DOHH2 (cell line): ENCODE results near the gene TM7SF3.
"Not testable (repeated sequence)": the region's sequence is repeated elsewhere in the genome, so short reads cannot be mapped to it uniquely, and the experiment has no call there.

Source experiments
- H3F3A ChIP-seq: fragments of 200-600 bp; sonication (generic), shearing (Covaris generic); 2 replicates; pipeline ENCODE4 v1.6.0; 2016; ENCODE audit warnings: antibody characterized with exemption, mild to moderate bottlenecking; ENCODE audit not compliant: control insufficient read depth, insufficient read depth
- H3K27ac ChIP-seq: fragments of 200-600 bp; sonication (generic); 2 replicates; pipeline ENCODE4 v1.5.1; 2014; ENCODE audit warnings: low read depth, mild to moderate bottlenecking, low read length, moderate library complexity
- H3K27me3 ChIP-seq: fragments of 200-600 bp; sonication (generic); 2 replicates; pipeline ENCODE4 v1.6.1; 2014; ENCODE audit warnings: mild to moderate bottlenecking, low read length, mixed read lengths; ENCODE audit not compliant: control insufficient read depth
- H3K36me3 ChIP-seq: fragments of 200-600 bp; sonication (generic); 2 replicates; pipeline ENCODE4 v1.6.1; 2014; ENCODE audit warnings: mild to moderate bottlenecking, low read length, moderate library complexity, mixed read lengths; ENCODE audit not compliant: control insufficient read depth
- H3K4me1 ChIP-seq: fragments of 200-600 bp; sonication (generic); 2 replicates; pipeline ENCODE4 v1.6.1; 2014; ENCODE audit warnings: mild to moderate bottlenecking, low read length, mixed read lengths; ENCODE audit not compliant: control insufficient read depth
- H3K4me2 ChIP-seq: fragments of 200-600 bp; sonication (generic); 2 replicates; pipeline ENCODE4 v1.6.0; 2014; ENCODE audit warnings: mild to moderate bottlenecking, low read length, moderate library complexity
- H3K4me3 ChIP-seq: fragments of 200-600 bp; sonication (generic); 2 replicates; pipeline ENCODE4 v1.5.1; 2014; ENCODE audit warnings: mild to moderate bottlenecking, low read length, mixed read lengths
- H3K79me2 ChIP-seq: fragments of 200-600 bp; sonication (generic); 2 replicates; pipeline ENCODE4 v1.6.1; 2014; ENCODE audit warnings: mild to moderate bottlenecking, low read length, mixed read lengths; ENCODE audit not compliant: control insufficient read depth
- H3K9me2 ChIP-seq: fragments of 200-600 bp; sonication (generic); replicated peaks from 2 replicates; pipeline ENCODE4 v1.6.1; 2014; ENCODE audit warnings: mild to moderate bottlenecking, low read length, mixed read lengths; ENCODE audit not compliant: control insufficient read depth
- H3K9me3 ChIP-seq: fragments of 200-600 bp; sonication (generic); 2 replicates; pipeline ENCODE4 v1.6.1; 2014; ENCODE audit warnings: antibody characterized with exemption, low read length, mixed read lengths; ENCODE audit not compliant: control insufficient read depth, insufficient read depth
- H4K20me1 ChIP-seq: fragments of 200-600 bp; sonication (generic); 2 replicates; pipeline ENCODE4 v1.6.0; 2014; ENCODE audit warnings: low read depth, mild to moderate bottlenecking, antibody characterized with exemption, low read length, moderate library complexity; ENCODE audit not compliant: control insufficient read depth, insufficient read depth
- EZH2phosphoT487 ChIP-seq: fragments of 200-600 bp; sonication (generic); IDR thresholded peaks from 2 replicates; pipeline ENCODE4 v1.6.1; 2017; ENCODE audit warnings: borderline replicate concordance, mild to moderate bottlenecking, antibody characterized with exemption, low read length, moderate library complexity, mixed read lengths
- TF ChIP-seq, protein P1 (sequence below): fragments of 200-600 bp; sonication (generic); IDR thresholded peaks from one replicate; pipeline ENCODE4 v1.5.1; 2014; ENCODE audit warnings: antibody characterized with exemption, mild to moderate bottlenecking, low read depth, low read length; ENCODE audit not compliant: poor library complexity, severe bottlenecking

TM7SF3 gene

DNA sequence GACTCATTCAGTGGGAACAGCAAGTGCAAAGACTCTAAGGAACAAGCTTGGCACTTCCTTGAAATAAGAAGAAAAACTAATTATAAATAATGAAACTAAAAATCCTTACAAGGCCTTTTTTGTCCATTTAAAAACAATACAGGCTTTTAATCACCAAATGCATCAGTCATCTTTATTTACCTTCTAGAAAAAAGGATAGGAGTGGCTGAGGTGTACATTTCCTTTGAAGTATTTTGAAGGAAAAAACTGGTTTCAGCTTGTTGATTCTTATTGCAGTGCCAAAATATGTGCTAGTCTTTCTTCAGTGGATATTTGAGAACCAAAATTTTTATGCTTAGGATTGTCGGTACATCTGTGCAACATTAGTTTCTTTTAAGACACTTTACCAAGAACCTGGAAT is 38.0 kb upstream of the TM7SF3 start:
- H3K79me2 ChIP-seq = no peaks in the 10 kb centered on the region
- no peak overlapping the region for H3K27ac ChIP-seq
- H3K9me3 ChIP-seq = no peaks in the 10 kb centered on the region
- TF ChIP-seq, protein P1, sequence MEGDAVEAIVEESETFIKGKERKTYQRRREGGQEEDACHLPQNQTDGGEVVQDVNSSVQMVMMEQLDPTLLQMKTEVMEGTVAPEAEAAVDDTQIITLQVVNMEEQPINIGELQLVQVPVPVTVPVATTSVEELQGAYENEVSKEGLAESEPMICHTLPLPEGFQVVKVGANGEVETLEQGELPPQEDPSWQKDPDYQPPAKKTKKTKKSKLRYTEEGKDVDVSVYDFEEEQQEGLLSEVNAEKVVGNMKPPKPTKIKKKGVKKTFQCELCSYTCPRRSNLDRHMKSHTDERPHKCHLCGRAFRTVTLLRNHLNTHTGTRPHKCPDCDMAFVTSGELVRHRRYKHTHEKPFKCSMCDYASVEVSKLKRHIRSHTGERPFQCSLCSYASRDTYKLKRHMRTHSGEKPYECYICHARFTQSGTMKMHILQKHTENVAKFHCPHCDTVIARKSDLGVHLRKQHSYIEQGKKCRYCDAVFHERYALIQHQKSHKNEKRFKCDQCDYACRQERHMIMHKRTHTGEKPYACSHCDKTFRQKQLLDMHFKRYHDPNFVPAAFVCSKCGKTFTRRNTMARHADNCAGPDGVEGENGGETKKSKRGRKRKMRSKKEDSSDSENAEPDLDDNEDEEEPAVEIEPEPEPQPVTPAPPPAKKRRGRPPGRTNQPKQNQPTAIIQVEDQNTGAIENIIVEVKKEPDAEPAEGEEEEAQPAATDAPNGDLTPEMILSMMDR = no peak
- no peak for TF ChIP-seq EZH2phosphoT487
- no peaks in the 10 kb centered on the region for H4K20me1 ChIP-seq
- H3K4me1 ChIP-seq = no peaks in the 10 kb centered on the region
- H3K27me3 ChIP-seq = no peaks in the 10 kb centered on the region
- H3K4me2 ChIP-seq = no peak overlapping the region
- no peak overlapping the region for H3K4me3 ChIP-seq
- no peaks in the 10 kb centered on the region for H3K9me2 ChIP-seq
- H3F3A ChIP-seq = no peaks in the 10 kb centered on the region
- no peaks in the 10 kb centered on the region for H3K36me3 ChIP-seq

DNA sequence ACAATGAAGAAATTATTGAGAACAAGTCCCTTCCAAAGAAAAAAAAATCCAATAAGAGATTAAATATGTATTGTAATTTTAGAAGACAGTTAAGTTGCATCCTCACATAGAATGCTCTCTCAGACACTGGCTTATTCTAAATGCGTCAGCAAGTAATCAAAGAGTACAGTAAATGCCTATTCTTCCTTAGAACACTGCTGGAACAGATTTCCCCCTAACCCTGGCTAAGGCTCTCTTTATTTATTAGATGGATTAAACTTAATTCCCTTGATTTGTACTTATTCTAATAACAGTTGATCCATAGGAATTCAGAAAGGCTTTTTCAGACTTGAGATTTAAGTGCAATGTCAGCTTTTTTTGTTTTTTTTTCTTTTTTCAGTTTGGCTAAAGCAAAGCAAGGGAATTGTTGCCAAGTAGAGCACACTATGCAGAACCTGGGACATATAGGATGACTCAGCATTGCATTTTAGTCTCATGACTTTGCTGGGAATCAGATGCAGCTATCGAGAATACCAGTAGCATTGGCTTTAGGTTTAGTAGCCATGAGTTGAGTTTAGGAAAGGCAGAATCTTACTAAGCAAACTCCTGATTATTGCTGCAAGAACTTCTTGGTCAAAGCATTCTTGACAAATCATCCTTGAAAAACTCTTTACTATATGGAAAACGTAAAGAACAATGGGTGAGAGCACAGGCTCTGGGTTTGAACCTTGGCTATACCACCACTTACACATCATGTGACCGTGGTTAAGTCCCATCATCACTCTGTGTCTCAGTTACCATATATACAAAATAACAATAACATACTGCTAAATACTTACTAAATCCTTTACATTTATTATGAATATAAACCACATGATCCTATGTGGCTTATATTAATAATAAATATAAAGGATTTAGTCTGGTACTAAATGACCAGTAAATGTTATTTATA is 34.9 kb upstream of the TM7SF3 start:
- H3K79me2 ChIP-seq = no peaks in the 10 kb centered on the region
- no peak overlapping the region for H3K4me3 ChIP-seq
- H3K27me3 ChIP-seq = no peaks in the 10 kb centered on the region
- H3K9me2 ChIP-seq = no peaks in the 10 kb centered on the region
- no peaks in the 10 kb centered on the region for H3K4me1 ChIP-seq
- H3K27ac ChIP-seq = no peak overlapping the region
- no peak overlapping the region for H3K4me2 ChIP-seq
- no peaks in the 10 kb centered on the region for H3K9me3 ChIP-seq
- no peaks in the 10 kb centered on the region for H4K20me1 ChIP-seq
- H3F3A ChIP-seq = no peaks in the 10 kb centered on the region
- TF ChIP-seq EZH2phosphoT487 = no peak
- TF ChIP-seq, protein P1 = no peak
- no peaks in the 10 kb centered on the region for H3K36me3 ChIP-seq

DNA sequence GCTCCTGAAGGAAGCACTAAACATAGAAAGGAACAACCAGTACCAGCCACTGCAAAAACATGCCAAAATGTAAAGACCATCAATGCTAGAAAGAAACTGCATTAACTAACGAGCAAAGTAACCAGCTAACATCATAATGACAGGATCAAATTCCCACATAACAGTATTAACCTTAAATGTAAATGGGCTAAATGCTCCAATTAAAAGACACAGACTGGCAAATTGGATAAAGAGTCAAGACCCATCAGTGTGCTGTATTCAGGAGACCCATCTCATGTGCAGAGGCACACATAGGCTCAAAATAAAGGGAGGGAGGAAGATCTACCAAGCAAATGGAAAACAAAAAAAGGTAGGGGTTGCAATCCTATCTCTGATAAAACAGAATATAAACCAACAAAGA is 27.8 kb upstream of the TM7SF3 start:
- H3K9me3 ChIP-seq, H3K4me3 ChIP-seq, H3K27ac ChIP-seq, H3K9me2 ChIP-seq, H3K4me1 ChIP-seq, H3K79me2 ChIP-seq, H3K4me2 ChIP-seq, H3K36me3 ChIP-seq, H4K20me1 ChIP-seq, H3K27me3 ChIP-seq, H3F3A ChIP-seq: not testable (repeated sequence)

DNA sequence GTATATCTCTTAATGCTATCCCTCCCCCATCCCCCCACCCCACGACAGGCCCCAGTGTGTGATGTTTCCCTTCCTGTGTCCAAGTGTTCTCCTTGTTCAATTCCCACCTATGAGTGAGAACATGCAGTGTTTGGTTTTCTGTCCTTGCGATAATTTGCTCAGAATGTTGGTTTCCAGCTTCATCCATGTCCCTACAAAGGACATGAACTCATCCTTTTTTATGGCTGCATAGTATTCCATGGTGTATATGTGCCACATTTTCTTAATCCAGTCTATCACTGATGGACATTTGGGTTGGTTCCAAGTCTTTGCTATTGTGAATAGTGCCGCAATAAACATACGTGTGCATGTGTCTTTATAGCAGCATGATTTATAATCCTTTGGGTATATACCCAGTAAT is 26.5 kb upstream of the TM7SF3 start:
- not testable (repeated sequence) for H3K4me2 ChIP-seq, H3K4me3 ChIP-seq, H3K36me3 ChIP-seq, H3K4me1 ChIP-seq, H3K79me2 ChIP-seq, H3K27me3 ChIP-seq, H3K9me2 ChIP-seq, H4K20me1 ChIP-seq, H3F3A ChIP-seq, H3K27ac ChIP-seq, H3K9me3 ChIP-seq
